CD4-positive, alpha-beta T cell treated with Interleukin-10 for 1 hour (primary cell): ENCODE results near the gene TOB2.
"Not testable (repeated sequence)": the region's sequence is repeated elsewhere in the genome, so short reads cannot be mapped to it uniquely, and the experiment has no call there.

Source experiments
- DNase-seq: peaks from one replicate; pipeline ENCODE4 v3.0.0-alpha.2; 2020

TOB2 gene

DNA sequence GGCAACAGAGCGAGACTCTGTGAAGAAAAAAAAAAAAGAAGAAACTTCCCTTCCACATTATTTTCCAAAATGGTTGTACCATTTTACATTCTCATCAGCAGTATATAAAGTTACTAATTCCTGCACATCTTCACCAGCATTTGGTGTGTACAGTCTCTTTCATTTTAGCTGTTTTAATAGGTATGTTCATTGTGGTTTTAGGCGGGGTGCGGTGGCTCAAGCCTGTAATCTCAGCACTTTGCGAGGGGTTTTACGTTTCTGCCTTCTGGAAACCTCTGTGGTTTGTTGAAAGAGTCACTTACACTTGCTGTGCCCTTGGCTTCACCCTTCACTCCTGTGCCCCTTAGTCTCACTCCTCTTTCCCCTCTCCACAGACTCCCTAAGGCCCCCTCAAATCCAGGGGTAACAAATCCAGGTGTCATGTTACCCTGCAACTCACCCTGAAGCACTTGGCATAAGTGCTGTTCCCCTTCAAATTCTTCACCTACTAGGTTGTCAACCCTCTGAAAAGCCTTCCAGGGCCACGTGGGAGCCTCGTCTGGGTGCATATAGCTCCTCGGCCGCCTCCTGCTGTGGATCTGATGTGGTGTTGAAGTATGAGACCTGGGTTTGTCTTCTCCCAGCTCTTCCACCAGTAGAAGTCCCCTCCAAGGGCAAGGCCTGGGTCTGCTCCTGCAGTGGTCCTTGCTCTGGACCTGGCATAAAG lies 20.8 kb downstream of the TOB2 start:
- peak; percentile 63 for DNase-seq

DNA sequence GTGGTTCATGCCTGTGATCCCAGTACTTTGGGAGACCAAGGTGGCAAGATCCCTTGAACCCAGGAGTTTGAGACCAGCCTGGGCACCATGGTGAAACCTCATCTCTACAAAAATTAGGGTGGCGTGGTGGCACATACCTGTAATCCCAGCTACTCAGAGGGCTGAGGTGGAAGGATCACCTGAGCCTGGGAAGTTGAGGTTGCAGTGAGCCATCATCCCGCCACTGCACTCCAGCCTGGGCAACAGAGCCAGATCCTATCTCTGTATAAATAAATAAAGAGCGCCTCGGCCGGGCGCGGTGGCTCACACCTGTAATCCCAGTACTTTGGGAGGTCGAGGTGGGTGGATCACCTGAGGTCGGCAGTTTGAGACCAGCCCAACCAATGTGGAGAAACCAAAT lies 27.9 kb downstream of the TOB2 start:
- DNase-seq, result no peak

DNA sequence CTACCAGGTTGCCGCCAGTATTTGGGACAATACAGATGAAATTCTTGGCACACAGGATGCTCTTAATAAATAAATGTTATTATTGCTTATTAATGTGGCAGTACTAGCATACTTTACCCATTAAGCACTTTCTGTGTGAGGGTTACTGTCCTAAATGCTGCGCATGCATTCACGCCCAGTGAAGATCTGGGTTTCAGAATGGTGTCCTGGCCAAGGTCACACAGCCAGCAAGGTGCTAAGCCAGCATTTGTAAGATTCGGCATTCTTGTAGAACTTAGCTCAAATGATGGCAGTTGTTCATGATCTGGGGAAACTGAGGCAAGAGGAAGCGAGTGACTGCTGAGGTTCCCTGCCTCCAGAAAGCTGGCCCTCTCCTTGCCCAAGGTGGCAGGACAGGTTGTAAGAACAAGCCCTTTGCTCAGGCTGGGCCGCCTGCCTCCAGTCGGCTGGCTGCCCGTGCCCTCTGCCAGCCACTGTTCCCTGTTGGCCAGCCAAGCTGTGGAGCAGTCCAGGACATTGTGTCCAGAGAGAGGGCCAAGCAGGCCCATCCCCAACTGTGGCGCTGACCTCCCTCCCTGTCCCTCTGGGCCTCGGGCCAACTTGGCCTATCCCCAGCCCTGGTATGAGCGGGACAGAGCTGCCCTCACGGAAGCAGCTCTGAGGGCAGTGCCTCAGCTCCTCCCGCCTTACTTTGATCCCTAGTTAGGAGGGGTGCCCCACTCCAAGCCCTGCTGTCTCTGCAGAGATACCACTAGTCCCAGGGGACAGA lies 28.8 kb downstream of the TOB2 start:
- no peak for DNase-seq

DNA sequence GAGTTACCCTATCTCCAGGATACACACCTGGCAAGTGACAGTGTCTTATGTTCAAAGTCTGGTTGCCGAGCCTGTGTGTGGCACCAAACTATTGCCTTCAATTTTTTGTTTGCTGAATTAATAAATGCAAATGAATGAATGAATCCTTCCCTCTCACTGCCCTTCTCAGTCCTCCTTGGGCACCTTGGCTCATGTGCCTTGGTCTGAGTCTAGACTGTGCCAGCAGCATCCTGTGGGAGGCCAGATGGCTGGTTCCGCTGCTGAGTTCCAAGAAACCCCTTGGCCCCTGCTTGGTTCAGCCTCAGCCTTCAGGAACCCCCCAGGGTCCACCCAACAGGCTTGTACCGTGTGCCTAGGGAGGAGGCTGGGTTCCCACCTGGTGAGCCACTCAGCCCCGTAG lies 31.0 kb downstream of the TOB2 start:
- DNase-seq, result no peak

DNA sequence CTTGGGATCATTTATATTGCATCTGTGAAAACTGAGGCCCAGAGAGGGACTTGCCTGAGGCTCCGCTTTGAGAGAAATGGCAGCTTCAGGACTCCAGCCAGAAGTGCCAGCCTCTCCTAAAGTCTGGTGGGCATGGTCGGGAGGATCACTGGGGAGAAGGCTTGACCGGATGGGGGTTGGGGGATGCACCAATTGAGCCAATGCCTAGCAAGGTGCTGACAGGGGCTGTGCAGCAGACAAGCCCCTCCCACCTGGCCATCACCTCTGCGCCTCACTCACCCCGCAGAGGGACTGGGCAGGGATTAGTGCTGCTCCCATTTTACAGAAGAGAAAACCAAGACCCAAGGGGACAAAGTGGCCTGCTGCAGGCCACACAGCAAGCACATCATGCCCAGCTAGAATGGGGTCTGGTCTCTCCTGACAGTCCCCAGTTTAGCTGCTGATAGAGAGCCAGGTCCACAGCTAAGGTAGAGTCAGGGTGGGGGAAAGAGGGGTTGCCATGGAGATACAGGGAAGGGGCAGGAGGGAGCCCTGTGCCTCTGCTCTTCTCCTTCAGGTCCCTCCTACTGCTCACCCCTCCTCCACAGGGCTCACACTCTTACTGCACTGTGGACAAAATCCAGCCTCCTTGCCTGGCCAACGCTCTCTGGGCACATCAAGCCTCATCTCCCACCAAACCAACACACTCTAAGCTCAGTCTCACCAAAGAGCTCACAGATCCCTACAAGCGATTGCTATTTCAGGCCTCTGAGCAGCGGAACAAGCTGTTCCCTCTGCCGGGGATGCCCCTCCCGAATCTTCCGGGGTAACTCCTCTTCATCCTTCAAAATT lies 35.4 kb downstream of the TOB2 start:
- DNase-seq, result no peak

DNA sequence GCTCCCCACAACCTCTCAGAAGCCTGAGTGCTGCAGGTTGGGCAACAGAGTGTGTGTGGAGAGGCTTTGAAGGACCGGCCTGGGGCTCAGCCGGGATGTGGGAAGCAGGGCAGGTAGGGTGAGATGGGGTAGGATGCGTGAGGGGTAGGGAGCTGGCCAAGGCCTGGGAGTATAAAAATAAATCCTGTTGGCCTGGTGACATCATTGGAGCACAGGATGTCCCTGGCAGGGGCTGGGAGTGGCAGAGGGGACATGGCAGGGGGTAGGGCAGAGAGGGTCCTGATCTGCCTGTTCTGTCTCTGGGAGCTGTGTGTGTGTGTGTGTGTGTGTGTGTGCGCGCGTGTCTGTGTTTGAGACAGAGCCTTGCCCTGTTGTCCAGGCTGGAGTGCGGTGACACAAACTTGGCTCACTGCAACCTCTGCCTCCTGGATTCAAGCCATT lies 36.3 kb downstream of the TOB2 start:
- no peak for DNase-seq

DNA sequence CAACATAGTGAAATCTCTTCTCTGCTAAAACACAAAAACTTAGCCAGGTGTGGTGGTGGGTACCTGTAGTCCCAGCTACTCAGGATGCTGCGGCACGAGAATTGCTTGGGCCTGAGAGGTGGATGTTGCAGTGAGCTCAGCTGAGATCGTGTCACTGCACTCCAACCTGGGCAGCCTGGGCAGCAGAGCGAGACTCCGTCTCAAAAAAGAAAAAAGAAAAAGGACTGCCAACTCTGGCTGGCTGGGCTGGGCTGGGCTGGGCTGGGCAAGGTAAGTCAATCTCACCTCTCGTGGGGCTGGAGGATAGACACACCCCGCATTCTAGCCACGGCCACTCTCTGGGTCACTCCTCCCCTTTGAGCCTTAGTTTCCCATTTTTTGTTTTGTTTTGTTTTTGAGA lies 37.9 kb downstream of the TOB2 start:
- no peak for DNase-seq

DNA sequence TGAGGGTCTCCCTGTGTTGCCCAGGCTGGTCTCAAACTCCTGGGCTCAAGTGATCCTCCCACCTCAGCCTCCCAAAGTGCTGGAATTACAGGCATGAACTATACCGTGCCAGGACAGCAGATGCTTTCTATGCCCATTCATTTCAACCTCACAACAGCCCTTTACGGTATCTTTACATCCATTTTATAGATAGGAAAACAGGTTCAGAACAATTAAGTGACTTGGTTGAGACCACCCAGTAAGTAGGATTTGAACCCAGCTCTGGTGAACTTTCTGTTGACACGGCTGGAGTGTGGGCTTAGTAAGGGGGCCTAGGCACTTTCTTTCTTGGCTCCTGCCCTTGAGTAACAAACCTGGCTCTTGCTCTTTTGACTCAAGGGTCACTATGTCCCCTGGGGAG lies 39.2 kb downstream of the TOB2 start:
- DNase-seq, result no peak

DNA sequence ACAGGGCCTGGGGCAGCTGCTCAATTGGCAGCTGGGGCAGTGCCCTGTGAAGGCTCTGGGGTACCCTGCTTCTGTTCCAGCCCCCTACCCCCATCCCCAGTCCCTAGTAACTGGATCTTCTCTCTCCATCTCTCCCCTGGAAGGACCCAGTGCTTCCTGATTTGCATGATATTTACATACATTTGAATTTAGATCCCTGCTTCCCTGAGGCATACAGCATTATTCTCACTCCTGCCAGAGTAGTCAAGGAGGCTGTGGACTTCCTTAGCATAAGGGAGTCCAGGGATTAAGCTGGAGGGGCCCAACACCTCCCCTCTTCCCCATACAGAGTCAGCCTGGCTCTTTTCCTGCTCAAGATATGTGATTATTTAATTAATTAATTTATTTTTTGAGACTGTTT lies 40.2 kb downstream of the TOB2 start:
- DNase-seq, result no peak

DNA sequence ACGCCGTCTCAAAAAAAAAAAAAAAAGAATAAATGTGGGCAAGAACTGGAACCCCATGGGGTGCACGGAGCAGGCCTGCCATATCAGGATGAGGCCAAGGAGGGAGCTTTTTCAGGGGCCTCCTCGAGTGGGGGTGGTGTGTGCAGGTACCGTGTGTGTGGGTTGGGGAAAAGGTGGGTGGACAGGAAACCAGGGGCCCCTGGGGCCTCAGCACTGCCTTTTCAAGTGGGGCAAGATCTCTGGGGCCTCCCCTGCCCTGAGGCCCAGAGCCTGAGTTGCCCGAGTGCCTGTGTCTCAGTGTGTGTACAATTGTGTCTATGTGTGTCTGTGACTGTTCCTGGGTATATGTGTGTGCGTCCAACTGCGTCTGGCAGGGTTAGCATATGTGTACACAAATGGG lies 41.0 kb downstream of the TOB2 start:
- DNase-seq, result no peak

DNA sequence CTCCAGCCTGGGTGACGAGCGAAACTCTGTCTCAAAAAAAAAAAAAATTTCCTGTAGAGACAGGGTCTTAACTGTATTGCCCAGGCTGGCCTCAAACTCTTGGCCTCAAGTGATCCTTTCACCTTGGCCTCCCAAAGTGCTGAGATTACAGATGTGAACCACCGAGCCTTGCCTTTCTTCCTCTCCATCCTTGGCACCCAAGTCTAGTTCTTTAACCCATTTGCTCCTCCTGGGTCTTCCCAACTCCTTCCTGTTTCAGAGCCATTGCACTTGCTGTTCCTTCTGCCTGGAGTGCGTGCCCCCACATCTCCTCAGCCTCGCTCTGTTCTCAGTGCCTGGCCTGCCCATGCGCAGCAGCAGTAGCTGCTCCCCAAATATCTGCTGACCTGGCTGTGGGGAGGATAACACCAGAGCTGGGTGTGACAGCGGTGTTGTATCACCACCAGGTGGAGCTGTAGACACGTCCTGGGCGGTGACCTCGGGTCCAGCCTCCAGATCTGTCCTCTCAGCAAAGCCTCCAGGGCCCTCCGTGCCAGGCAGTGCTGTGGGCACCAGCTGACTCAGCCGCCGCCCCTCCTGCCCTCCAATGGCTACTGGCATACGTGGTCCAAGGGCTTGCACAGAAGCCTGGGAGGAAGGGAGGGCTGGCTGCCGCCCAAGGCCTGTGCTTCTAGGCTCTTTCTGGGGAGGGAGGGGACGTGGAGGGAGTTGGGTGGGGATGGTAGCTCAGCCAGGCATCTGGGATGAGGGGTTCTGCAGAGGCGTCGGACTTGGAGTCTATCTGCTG lies 42.9 kb downstream of the TOB2 start:
- peak; percentile 91 for DNase-seq

DNA sequence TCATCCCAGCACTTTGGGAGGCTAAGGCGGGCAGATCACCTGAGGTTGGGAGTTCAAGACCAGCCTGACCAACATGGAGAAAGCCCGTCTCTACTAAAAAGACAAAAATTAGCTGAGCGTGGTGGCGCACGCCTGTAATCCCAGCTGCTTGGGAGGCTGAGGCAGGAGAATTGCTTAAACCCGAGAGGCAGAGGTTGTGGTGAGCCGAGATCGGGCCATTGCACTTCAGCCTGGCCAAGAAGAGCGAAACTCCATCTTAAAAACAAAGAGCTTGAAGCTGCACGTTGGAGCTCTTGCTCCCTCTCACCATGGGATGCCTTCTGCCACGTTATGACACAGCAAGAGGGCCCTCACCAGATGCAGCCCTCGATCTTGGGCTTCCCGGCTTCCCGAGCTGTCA lies 43.8 kb downstream of the TOB2 start:
- DNase-seq, result not testable (repeated sequence)

DNA sequence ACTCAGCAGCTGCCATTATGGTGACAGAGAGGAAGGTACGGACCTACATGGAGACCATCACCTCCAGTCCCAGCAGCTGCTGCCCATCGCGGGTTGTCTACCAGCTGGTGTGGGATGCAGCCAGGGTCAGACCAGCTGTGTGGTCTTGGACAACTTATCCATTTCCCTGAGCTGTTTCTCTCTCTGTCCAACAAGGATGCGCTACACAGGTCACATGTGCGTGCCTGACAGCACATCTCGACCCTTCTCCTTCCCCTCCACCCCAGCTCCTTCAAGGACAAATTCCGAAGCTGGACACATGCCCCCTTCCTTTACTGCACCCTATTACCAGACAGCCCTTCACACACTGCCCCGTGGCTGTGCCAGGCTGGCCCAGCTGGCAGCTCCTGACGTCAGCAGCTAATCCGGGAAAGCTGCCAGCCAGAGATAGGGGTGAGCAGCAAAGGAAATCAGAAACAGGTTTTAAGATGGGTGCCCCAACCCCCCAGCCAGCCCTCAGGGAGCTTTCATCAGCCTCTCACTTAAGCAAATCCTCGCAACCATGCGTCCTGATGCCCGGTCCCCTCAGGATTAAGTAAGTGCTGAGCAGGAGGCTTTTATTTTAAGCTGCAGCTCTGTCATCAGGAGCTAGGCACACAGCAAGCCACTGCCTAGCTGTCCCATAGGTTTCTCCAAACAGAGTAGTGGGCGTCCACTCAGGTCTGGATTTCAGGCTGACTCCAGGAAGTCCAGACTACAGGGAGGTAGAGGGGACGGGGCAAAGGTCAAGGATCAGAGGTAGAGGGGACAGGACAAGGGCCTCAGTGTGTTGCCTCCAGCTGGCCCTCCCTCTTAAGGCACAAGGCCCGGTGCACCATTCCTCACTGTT lies 44.6 kb downstream of the TOB2 start:
- no peak for DNase-seq

DNA sequence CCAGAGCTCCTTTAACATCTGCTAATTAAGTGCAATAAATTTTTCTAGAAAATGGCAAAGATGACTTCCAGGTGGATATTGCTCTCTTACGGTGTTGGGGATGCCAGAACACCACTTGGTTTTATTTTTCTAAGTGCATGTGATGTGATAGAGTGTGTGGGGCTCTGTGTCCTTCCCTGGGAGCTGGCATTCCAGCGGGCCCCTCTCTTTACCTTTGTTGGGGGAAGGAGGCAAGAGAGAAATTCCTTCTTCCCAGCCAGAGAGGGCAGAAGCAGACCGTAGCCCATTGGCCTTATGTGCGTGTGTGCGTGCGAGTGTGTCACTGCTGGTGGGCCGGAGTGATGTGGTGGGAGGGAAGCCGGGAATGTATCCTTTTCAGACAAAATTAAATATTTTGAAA lies 47.7 kb downstream of the TOB2 start:
- DNase-seq, result no peak

DNA sequence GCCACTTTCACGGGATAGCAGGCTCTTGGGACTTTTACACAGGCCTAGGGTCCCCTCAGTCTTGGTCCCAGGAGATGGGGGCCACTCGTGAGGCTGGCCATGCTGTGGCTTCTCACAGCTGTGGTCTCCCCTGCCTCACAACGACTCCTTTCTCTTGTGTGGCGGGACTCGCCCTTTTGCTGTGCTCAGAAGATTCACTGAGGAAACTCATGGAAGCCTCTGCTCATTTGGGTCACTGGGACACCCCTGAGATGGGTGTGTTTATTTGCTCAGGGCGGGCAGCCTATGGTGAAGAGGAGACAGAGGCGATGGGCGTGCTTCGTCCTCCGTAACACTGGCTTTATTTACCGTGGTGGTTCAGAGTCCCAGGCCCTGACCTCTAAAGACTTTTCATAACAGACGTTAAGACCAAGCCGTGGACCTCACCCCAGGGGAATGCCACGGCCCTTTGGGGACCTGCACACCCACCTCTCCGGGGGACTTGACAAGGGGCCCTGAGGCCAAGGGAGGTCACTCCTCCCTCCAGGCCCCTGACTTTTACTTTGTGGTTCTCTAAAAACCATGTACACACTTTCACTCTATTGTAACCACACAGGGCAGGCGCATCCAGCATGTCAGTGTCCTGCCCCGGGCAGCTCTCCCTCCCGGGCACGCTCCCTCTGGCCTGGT lies 49.3 kb downstream of the TOB2 start:
- no peak for DNase-seq

DNA sequence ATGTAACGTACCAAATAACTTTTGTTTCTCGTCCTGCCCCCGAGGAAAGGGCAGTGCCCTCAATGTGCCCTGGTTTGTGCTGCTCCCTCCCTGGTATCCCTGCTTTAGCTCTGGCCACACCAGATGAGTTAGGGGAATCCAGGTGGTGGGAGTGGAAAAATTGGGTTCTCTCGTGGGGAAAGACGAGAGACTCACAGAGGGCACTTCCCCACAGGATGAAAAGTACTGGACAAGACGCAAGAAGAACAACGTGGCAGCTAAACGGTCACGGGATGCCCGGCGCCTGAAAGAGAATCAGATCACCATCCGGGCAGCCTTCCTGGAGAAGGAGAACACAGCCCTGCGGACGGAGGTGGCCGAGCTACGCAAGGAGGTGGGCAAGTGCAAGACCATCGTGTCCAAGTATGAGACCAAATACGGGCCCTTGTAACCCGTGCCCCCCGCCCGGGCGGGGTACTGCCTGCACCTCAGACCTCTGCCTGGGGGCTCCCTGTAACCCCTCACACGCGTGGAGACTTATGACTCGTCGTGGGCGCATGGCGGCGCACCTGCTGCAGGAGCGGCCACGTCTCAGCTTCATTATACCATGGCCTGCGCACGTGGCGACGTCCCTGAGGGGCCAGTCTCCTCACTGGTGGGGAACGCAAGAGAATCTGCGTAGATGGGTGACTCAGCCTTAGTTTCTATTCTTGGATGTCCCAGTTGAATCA lies 50.9 kb downstream of the TOB2 start:
- no peak for DNase-seq

DNA sequence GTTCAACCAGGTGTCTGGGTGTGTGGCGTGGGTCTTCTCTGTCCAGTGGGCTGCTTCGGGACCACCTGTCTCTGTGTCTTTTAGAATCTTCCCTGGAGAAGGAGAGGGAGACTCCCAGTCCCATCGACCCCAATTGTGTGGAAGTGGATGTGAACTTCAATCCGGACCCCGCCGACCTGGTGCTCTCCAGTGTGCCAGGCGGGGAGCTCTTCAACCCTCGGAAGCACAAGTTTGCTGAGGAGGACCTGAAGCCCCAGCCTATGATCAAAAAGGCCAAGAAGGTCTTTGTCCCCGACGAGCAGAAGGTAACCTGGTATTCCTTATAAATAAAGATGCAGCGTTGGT lies 52.6 kb downstream of the TOB2 start:
- no peak for DNase-seq

DNA sequence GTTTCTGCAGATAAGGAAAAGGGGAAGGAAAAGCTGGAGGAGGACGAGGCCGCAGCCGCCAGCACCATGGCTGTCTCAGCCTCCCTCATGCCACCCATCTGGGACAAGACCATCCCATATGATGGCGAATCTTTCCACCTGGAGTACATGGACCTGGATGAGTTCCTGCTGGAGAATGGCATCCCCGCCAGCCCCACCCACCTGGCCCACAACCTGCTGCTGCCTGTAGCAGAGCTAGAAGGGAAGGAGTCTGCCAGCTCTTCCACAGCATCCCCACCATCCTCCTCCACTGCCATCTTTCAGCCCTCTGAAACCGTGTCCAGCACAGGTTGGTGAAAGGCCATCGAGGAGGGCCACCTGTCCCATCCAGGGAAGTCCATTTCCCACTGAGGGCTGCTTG lies 59.3 kb downstream of the TOB2 start:
- DNase-seq, result no peak

DNA sequence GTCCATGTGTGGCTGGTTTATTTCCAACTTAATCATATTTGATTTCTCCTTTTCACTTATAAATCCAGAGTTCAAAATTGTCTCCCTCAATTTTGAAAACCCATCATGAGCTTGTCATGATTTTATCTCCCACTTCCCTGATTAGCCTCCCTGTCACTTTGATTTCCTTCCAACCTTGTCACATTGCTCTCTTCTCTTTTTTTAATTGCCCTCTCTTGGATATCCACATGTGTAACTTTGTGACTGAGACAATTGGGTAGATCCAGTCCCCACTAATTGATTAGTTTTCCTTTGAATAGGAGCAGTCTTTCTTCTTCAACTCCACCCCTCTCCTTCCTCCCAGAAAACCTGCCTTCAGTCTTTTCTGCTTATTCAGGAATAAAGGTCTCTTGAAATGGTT lies 62.5 kb downstream of the TOB2 start:
- no peak for DNase-seq
